ENCODE measurements around the gene ZWILCH.

ZWILCH gene

GRCh38 chr15:66590435-66590834, 85.3 kb downstream of the ZWILCH start:
- DNase-seq (ENCODE audit: low read depth): no peak
- TF ChIP-seq CTCF (IDR thresholded peaks at IDR 0.05; ENCODE audit: low read depth, low read length, missing control alignments): no peak

GRCh38 chr15:66591322-66591862, 86.3 kb downstream of the ZWILCH start:
- TF ChIP-seq CTCF (IDR thresholded peaks at IDR 0.05; ENCODE audit: low read depth, low read length, missing control alignments): no peak
- no peak for DNase-seq (ENCODE audit: low read depth)
- no peak overlapping the region for H3K4me3 ChIP-seq (ENCODE audit: low read depth, low read length)

More at GRCh38 chr15:66590435-66590834, 85.3 kb downstream of the ZWILCH start:
- H3K4me3 ChIP-seq (ENCODE audit: low read depth, low read length): no peak overlapping the region

GRCh38 chr15:66592505-66593218, 87.5 kb downstream of the ZWILCH start:
- TF ChIP-seq CTCF (IDR thresholded peaks at IDR 0.05; ENCODE audit: low read depth, low read length, missing control alignments): no peak
- DNase-seq (ENCODE audit: low read depth): no peak
- no peak overlapping the region for H3K4me3 ChIP-seq (ENCODE audit: low read depth, low read length)

- no peak overlapping the region for H3K4me3 ChIP-seq (ENCODE audit: low read depth, low read length)
- no peak for DNase-seq (ENCODE audit: low read depth)
- TF ChIP-seq CTCF (IDR thresholded peaks at IDR 0.05; ENCODE audit: low read depth, low read length, missing control alignments): no peak
Measured at GRCh38 chr15:66593219-66593780, 88.2 kb downstream of the ZWILCH start.

GRCh38 chr15:66594344-66594743, 89.2 kb downstream of the ZWILCH start:
- no peak for TF ChIP-seq CTCF (IDR thresholded peaks at IDR 0.05; ENCODE audit: low read depth, low read length, missing control alignments)
- DNase-seq (ENCODE audit: low read depth): no peak
- no peak overlapping the region for H3K4me3 ChIP-seq (ENCODE audit: low read depth, low read length)

- no peak for TF ChIP-seq CTCF (IDR thresholded peaks at IDR 0.05; ENCODE audit: low read depth, low read length, missing control alignments)
- no peak for DNase-seq (ENCODE audit: low read depth)
- H3K4me3 ChIP-seq (ENCODE audit: low read depth, low read length): no peak overlapping the region
Measured at GRCh38 chr15:66594836-66595235, 89.7 kb downstream of the ZWILCH start.

Data from GM12864 (cell line).